HEK293 (cell line): ENCODE data around the gene NPHP4.

Source experiments
- CTCF ChIA-PET: fragments of 350-600 bp; formaldehyde crosslinking; extraction: SDS; loops from one replicate; lab custom pipeline; 2021; ENCODE audit warnings: antibody characterized with exemption; lab: Yijun Ruan, JAX
- POLR2A ChIA-PET: fragments of 300-600 bp; formaldehyde crosslinking; extraction: SDS; loops from one replicate; lab custom pipeline; 2020; ENCODE audit warnings: antibody characterized with exemption, inconsistent platforms; lab: Yijun Ruan, JAX
- H3K27ac ChIP-seq: fragments of 200-500 bp; sonication (Bioruptor generic); 2 replicates; pipeline ENCODE4 v1.5.1; 2014; ENCODE audit warnings: low read depth, low read length, control low read depth, inconsistent platforms; ENCODE audit errors: extremely low read depth
- H3K36me3 ChIP-seq, 2 experiments: fragments of 200-500 bp in 1 of 2; sonication (Bioruptor generic) in 1 of 2; 1 replicate in 1 of 2; 2 replicates in 1 of 2; pipeline ENCODE4 v1.5.1; 2014 to 2017; ENCODE audit warnings: inconsistent platforms in 2 of 2, low read length in 2 of 2; ENCODE audit not compliant: control insufficient read depth in 2 of 2, insufficient read depth in 1 of 2
- H3K4me1 ChIP-seq: fragments of 200-500 bp; sonication (Bioruptor generic); 2 replicates; pipeline ENCODE4 v1.5.1; 2014; ENCODE audit warnings: mild to moderate bottlenecking, low read length, inconsistent platforms; ENCODE audit not compliant: control insufficient read depth, insufficient read depth
- H3K4me3 ChIP-seq: 2 replicates; pipeline ENCODE4 v1.5.1; 2011; ENCODE audit warnings: low read depth, mild to moderate bottlenecking, control low read depth, low read length, moderate library complexity
- H3K9me3 ChIP-seq: fragments of 200-500 bp; sonication (Bioruptor generic); 2 replicates; pipeline ENCODE4 v1.5.1; 2014; ENCODE audit warnings: low read depth, low read length, inconsistent platforms; ENCODE audit not compliant: control insufficient read depth, insufficient read depth
- BCL11A ChIP-seq: fragments of 450-650 bp; formaldehyde crosslinking; IDR thresholded peaks from 2 replicates; pipeline ENCODE4 v1.5.1; 2016; ENCODE audit warnings: low read depth, missing biosample characterization, missing genetic modification characterization
- MEIS1 ChIP-seq: sonication (generic); formaldehyde crosslinking; IDR thresholded peaks from 2 replicates; pipeline ENCODE4 v1.8.1; 2022; ENCODE audit warnings: missing genetic modification reagents, mild to moderate bottlenecking, borderline replicate concordance
- MYNN ChIP-seq: fragments of 450-650 bp; formaldehyde crosslinking; IDR thresholded peaks from 2 replicates; pipeline ENCODE4 v1.5.1; 2016; ENCODE audit warnings: missing biosample characterization, missing genetic modification characterization, borderline replicate concordance
- SETDB1 ChIP-seq: IDR thresholded peaks from one replicate; pipeline ENCODE4 v1.6.1; 2017; ENCODE audit warnings: mild to moderate bottlenecking, low read length, moderate library complexity, mixed read lengths; ENCODE audit not compliant: insufficient read length
- SP3 ChIP-seq: fragments of 450-650 bp; formaldehyde crosslinking; IDR thresholded peaks from 2 replicates; pipeline ENCODE4 v1.5.1; 2016; ENCODE audit warnings: missing biosample characterization, missing genetic modification characterization
- ZEB2 ChIP-seq: fragments of 450-650 bp; formaldehyde crosslinking; IDR thresholded peaks from 2 replicates; pipeline ENCODE4 v1.5.1; 2016; ENCODE audit warnings: missing biosample characterization, missing genetic modification characterization
- ZFP3 ChIP-seq: fragments of 450-650 bp; formaldehyde crosslinking; IDR thresholded peaks from 2 replicates; pipeline ENCODE4 v1.5.1; 2016; ENCODE audit warnings: low read depth, missing biosample characterization, missing genetic modification characterization
- ZIC2 ChIP-seq: fragments of 450-650 bp; formaldehyde crosslinking; IDR thresholded peaks from 2 replicates; pipeline ENCODE4 v1.5.1; 2016; ENCODE audit warnings: missing biosample characterization, missing genetic modification characterization
- ZNF155 ChIP-seq: fragments of 450-650 bp; formaldehyde crosslinking; IDR thresholded peaks from 2 replicates; pipeline ENCODE4 v1.5.1; 2016; ENCODE audit warnings: missing biosample characterization, missing genetic modification characterization
- ZNF174 ChIP-seq: fragments of 450-650 bp; formaldehyde crosslinking; IDR thresholded peaks from 2 replicates; pipeline ENCODE4 v1.5.0; 2017; ENCODE audit warnings: missing biosample characterization, mild to moderate bottlenecking, missing genetic modification characterization
- ZNF175 ChIP-seq: fragments of 450-650 bp; formaldehyde crosslinking; IDR thresholded peaks from 2 replicates; pipeline ENCODE4 v1.5.1; 2016; ENCODE audit warnings: missing biosample characterization, missing genetic modification characterization
- ZNF701 ChIP-seq: fragments of 450-650 bp; formaldehyde crosslinking; IDR thresholded peaks from 2 replicates; pipeline ENCODE4 v1.5.1; 2016; ENCODE audit warnings: missing biosample characterization, missing genetic modification characterization
- ZSCAN23 ChIP-seq: fragments of 450-650 bp; formaldehyde crosslinking; IDR thresholded peaks from 2 replicates; pipeline ENCODE4 v1.5.1; 2016; ENCODE audit warnings: missing biosample characterization, missing genetic modification characterization
- TF ChIP-seq, protein P1 (sequence below): fragments of 450-650 bp; formaldehyde crosslinking; IDR thresholded peaks from 2 replicates; pipeline ENCODE4 v1.5.1; 2016; ENCODE audit warnings: missing biosample characterization, missing genetic modification characterization, low read depth
- TF ChIP-seq, protein P2 (sequence below): fragments of 450-650 bp; formaldehyde crosslinking; IDR thresholded peaks from 2 replicates; pipeline ENCODE4 v1.5.1; 2016; ENCODE audit warnings: missing biosample characterization, missing genetic modification characterization
- TF ChIP-seq, protein P3 (sequence below): fragments of 450-650 bp; formaldehyde crosslinking; IDR thresholded peaks from 2 replicates; pipeline ENCODE4 v1.5.1; 2017; ENCODE audit warnings: missing biosample characterization, missing genetic modification characterization
- TF ChIP-seq, protein P4 (sequence below): fragments of 450-650 bp; formaldehyde crosslinking; IDR thresholded peaks from 2 replicates; pipeline ENCODE4 v1.5.1; 2016; ENCODE audit warnings: missing biosample characterization, missing genetic modification characterization, low read depth

The NPHP4 gene

DNA sequence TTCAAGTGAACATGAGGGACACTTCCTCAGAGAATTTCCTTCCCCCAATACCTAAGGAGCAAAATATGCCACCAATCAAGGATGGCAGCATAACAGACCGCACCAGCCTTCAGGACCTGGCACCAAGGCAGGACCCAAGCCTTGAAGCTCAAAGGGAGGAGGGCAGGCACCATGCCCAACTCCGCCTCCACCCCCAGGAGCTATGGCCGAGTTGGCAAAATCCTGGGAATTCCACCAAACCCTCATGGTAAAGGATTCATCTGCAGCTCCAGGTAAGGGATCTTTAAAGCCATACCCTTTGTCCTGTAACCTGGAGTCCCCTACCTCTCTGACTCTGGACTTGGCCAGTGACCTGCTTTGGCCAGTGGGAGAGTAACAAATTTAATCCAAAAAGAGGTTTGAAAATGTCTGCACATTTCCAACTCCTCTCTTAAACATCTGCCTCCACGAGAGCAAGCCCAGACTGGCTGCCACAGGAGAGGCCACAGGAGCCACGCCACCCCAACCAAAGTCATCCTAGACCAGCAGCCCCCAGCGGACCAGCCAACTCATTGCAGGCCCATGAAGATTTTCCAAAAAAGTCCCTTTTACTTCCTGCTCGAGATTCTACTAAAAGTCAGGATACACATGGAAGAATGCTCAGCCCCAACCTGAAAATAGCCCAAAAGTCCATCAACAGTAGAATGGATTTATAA lies 41.9 kb downstream of the NPHP4 start:
- no peaks in the 10 kb centered on the region for H3K9me3 ChIP-seq
- no peak for TF ChIP-seq ZNF701 (tag by site-specific recombination)
- TF ChIP-seq, protein P1, sequence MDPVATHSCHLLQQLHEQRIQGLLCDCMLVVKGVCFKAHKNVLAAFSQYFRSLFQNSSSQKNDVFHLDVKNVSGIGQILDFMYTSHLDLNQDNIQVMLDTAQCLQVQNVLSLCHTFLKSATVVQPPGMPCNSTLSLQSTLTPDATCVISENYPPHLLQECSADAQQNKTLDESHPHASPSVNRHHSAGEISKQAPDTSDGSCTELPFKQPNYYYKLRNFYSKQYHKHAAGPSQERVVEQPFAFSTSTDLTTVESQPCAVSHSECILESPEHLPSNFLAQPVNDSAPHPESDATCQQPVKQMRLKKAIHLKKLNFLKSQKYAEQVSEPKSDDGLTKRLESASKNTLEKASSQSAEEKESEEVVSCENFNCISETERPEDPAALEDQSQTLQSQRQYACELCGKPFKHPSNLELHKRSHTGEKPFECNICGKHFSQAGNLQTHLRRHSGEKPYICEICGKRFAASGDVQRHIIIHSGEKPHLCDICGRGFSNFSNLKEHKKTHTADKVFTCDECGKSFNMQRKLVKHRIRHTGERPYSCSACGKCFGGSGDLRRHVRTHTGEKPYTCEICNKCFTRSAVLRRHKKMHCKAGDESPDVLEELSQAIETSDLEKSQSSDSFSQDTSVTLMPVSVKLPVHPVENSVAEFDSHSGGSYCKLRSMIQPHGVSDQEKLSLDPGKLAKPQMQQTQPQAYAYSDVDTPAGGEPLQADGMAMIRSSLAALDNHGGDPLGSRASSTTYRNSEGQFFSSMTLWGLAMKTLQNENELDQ (tag by site-specific recombination), result no peak
- no peak overlapping the region for H3K27ac ChIP-seq
- ChIA-PET CTCF (interaction anchor here (0.7 kb wide), 1 partner anchor 11 kb away, joined by 4 read pairs; no protein-coding TSS in a partner anchor), POLR2A (no interaction called here)
- no peaks in the 10 kb centered on the region for H3K4me1 ChIP-seq
- H3K4me3 ChIP-seq, result no peak overlapping the region
- peaks cover 0 to 61% of the 10 kb centered on the region in 2 experiments; a peak in 1 of 3 replicates for H3K36me3 ChIP-seq

DNA sequence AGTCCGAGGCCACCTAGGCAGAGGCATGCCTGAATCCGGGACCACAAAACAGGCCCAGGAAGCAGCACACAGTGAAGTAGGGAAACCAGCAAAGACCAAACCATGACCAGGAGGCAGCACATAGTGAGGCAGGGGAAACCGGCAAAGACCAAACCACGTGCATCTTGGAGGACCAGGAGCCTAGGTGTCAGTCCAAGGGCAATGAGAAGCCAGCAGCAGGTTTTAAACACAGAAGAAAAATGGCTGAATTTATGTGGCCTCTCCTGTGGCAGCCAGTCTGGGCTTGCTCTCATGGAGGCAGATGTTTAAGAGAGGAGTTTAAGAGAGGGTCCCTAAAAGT lies 42.5 kb downstream of the NPHP4 start:
- no peaks in the 10 kb centered on the region for H3K9me3 ChIP-seq
- CTCF ChIA-PET, result interaction anchor here (0.6 to 1.7 kb wide), 3 partner anchors 11 to 133 kb away, joined by 3 to 4 read pairs (median 4); no protein-coding TSS in a partner anchor
- TF ChIP-seq SETDB1, result peak; percentile 32
- no peak for TF ChIP-seq BCL11A (tag by site-specific recombination)
- TF ChIP-seq ZIC2 (tag by site-specific recombination), result peak; percentile 63; the same call in 1 of the 2 replicates
- TF ChIP-seq, all 188 proteins: peak for 2
- H3K4me3 ChIP-seq, result no peak overlapping the region
- POLR2A ChIA-PET, result no interaction called here
- H3K4me1 ChIP-seq, result no peaks in the 10 kb centered on the region
- peaks cover 0 to 59% of the 10 kb centered on the region in 2 experiments; a peak in 1 of 3 replicates for H3K36me3 ChIP-seq
- no peak overlapping the region for H3K27ac ChIP-seq

DNA sequence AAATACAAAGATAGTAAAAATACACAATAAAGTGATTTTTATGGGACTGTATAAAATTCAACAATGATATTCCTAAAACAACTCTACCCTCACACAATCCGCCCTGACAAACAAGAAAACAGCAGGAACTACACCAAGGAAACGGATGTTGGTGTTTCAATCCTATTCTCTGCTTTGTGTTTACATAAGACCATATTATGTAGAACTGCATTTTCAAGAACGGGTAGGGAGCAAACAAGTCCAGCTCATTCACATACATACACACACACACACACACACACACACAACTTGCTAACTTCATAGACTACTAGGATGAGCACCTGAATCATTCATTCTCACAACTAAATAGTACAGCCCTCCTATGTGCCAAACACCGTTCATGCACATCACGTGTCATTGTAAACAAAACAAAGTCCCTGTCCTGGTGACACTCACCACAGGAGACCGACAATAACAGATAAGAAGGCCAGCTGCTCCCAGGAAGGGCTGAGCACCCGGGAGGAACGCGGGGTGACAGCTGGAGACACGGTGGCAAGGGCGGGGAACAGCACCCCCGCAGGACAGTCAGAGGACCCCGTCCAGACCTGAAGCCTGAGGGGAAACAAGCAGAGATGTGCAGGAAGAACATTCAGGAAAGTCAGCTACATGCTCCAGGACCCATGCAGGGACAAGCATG lies 43.0 kb downstream of the NPHP4 start:
- H3K4me1 ChIP-seq, result no peaks in the 10 kb centered on the region
- ChIA-PET CTCF (interaction anchor here (0.6 to 1.7 kb wide), 4 partner anchors 10 to 770 kb away, joined by 3 to 4 read pairs (median 4); no protein-coding TSS in a partner anchor), POLR2A (no interaction called here)
- H3K4me3 ChIP-seq, result no peak overlapping the region
- H3K27ac ChIP-seq, result no peak overlapping the region
- no peaks in the 10 kb centered on the region for H3K9me3 ChIP-seq
- no peak for TF ChIP-seq ZSCAN23 (tag by site-specific recombination)
- TF ChIP-seq, protein P2, sequence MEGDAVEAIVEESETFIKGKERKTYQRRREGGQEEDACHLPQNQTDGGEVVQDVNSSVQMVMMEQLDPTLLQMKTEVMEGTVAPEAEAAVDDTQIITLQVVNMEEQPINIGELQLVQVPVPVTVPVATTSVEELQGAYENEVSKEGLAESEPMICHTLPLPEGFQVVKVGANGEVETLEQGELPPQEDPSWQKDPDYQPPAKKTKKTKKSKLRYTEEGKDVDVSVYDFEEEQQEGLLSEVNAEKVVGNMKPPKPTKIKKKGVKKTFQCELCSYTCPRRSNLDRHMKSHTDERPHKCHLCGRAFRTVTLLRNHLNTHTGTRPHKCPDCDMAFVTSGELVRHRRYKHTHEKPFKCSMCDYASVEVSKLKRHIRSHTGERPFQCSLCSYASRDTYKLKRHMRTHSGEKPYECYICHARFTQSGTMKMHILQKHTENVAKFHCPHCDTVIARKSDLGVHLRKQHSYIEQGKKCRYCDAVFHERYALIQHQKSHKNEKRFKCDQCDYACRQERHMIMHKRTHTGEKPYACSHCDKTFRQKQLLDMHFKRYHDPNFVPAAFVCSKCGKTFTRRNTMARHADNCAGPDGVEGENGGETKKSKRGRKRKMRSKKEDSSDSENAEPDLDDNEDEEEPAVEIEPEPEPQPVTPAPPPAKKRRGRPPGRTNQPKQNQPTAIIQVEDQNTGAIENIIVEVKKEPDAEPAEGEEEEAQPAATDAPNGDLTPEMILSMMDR (tag by site-specific recombination), result peak; percentile 76
- peak; percentile 91 for TF ChIP-seq ZIC2 (tag by site-specific recombination)
- TF ChIP-seq, protein P3, sequence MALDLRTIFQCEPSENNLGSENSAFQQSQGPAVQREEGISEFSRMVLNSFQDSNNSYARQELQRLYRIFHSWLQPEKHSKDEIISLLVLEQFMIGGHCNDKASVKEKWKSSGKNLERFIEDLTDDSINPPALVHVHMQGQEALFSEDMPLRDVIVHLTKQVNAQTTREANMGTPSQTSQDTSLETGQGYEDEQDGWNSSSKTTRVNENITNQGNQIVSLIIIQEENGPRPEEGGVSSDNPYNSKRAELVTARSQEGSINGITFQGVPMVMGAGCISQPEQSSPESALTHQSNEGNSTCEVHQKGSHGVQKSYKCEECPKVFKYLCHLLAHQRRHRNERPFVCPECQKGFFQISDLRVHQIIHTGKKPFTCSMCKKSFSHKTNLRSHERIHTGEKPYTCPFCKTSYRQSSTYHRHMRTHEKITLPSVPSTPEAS (tag by site-specific recombination), result peak; percentile 38; the same call in 1 of the 2 replicates
- H3K36me3 ChIP-seq, result peaks cover 0 to 61% of the 10 kb centered on the region in 2 experiments; a peak in 1 of 3 replicates

DNA sequence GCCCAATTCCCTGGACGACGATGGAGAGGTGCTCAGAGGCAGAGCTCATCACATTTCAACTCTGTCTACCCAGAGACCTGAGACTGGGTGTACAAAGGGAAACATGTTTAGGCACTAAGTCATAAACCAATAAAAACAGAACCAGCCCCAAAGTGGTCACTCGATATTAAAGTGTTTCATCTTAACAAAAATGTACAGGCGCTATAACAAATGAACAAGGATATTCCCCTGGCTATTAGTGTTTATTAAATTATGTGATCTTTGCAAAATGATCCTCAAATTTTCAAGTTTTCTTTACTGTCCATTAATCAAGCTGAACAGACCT lies 43.6 kb downstream of the NPHP4 start:
- Histone ChIP-seq H3K9me3 (no peaks in the 10 kb centered on the region), H3K36me3 (peaks cover 0 to 56% of the 10 kb centered on the region in 2 experiments; a peak in 1 of 3 replicates), H3K4me3 (no peak overlapping the region), H3K27ac (no peak overlapping the region), H3K4me1 (no peaks in the 10 kb centered on the region)
- POLR2A ChIA-PET, result no interaction called here
- CTCF ChIA-PET, result interaction anchor here (0.6 to 1.7 kb wide), 2 partner anchors 28 to 770 kb away, joined by 3 to 4 read pairs; no protein-coding TSS in a partner anchor
- TF ChIP-seq ZNF174 (tag by site-specific recombination) (no peak), MYNN (tag by site-specific recombination) (no peak), SP3 (no peak), ZNF175 (no peak), ZEB2 (tag by site-specific recombination) (no peak), MEIS1 (no peak), ZFP3 (no peak), ZNF155 (no peak)
- TF ChIP-seq, protein P4, sequence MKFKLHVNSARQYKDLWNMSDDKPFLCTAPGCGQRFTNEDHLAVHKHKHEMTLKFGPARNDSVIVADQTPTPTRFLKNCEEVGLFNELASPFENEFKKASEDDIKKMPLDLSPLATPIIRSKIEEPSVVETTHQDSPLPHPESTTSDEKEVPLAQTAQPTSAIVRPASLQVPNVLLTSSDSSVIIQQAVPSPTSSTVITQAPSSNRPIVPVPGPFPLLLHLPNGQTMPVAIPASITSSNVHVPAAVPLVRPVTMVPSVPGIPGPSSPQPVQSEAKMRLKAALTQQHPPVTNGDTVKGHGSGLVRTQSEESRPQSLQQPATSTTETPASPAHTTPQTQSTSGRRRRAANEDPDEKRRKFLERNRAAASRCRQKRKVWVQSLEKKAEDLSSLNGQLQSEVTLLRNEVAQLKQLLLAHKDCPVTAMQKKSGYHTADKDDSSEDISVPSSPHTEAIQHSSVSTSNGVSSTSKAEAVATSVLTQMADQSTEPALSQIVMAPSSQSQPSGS (tag by site-specific recombination), result no peak
